ENCODE measurements around the gene CFAP73.

CFAP73 gene

GRCh38 chr12:113159937-113160336 is 10.4 kb downstream of the CFAP73 start:
- no peak for TF ChIP-seq CTCF (IDR thresholded peaks at IDR 0.05; ENCODE audit: low read depth, low read length)
- DNase-seq (ENCODE audit: extremely low read depth, low read depth) = no peak

GRCh38 chr12:113161415-113162016 is 12.0 kb downstream of the CFAP73 start:
- no peak for DNase-seq (ENCODE audit: extremely low read depth, low read depth)
- TF ChIP-seq CTCF (IDR thresholded peaks at IDR 0.05; ENCODE audit: low read depth, low read length) = no peak

DNA sequence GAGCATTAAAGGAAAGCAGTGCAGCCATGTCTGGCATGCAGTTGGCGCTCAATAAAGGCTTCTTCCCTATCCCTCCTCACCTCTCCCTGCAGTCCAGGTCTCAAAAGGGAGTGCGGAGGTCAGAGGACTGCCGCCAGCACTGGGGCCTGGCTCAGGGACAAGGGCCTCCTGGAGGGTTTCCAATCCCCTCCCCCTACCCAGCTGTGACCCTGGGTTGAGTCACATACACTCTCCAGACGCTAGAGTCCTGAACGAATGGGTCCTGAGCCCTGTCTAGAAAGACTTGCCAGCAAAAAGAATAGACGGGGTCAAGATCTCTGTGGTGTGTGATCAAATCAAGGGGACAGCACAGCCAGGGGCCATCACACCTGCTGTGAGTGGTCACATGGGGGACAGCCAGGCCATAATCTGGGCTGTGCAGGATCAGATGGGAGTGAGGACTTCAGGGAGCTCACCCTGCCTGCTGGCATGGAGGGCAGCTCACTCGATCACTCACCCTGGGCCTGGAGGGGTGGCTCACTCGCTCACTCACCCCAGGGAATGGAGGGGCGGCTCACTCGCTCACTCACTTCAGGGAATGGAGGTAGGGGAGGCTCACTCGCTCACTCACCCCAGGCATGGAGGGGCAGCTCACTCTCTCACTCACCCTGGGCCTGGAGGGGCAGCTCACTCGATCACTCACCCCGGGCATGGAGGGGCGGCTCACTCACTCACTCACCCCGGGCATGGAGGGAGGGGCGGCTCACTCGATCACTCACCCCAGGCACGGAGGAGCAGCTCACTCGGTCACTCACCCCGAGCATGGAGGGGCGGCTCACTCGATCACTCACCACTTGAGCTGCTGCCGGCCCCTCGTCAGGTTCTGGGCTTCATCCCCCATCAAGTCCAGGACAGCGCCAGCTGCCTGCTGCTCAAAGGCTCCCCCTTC is 12.8 kb downstream of the CFAP73 start:
- TF ChIP-seq CTCF (IDR thresholded peaks at IDR 0.05; ENCODE audit: low read depth, low read length) = no peak
- no peak for DNase-seq (ENCODE audit: extremely low read depth, low read depth)

- TF ChIP-seq CTCF (IDR thresholded peaks at IDR 0.05; ENCODE audit: low read depth, low read length) = no peak
- no peak for DNase-seq (ENCODE audit: extremely low read depth, low read depth)
These were observed 13.5 kb downstream of the CFAP73 start for GRCh38 chr12:113163030-113163360.

DNA sequence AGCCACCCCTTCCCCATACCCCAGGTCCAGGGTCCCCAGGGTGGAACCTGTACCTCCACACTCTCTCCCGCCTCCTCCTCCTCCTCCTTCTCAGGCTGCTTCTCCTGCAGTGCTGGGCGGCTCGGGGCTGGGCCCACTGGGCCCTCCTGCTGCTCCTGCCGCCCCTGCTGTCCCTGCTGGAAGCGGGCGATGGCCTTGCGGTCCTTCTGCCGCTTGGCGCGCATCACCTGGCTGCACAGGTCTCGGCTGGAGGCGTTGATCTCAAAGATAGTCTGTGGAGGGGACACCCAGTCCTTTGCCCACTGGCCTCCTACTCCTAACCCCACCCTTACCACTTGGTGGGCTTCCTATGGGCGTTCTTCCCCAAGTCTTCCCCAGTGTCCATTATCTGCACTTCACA is 14.5 kb downstream of the CFAP73 start:
- TF ChIP-seq CTCF (IDR thresholded peaks at IDR 0.05; ENCODE audit: low read depth, low read length) = no peak
- DNase-seq (ENCODE audit: extremely low read depth, low read depth) = no peak

GRCh38 chr12:113165521-113166450 is 16.3 kb downstream of the CFAP73 start:
- DNase-seq (ENCODE audit: extremely low read depth, low read depth) = no peak

More at GRCh38 chr12:113165521-113166450, 16.3 kb downstream of the CFAP73 start:
- TF ChIP-seq CTCF (IDR thresholded peaks at IDR 0.05; ENCODE audit: low read depth, low read length) = no peak
